IPS-15b (cell line): ENCODE data around the gene ABTB1.

Source experiments
- H3K27me3 ChIP-seq: one replicate; pipeline ENCODE4 v1.6.1; 2013; ENCODE audit warnings: low read length; ENCODE audit not compliant: control insufficient read depth, insufficient read depth
- H3K36me3 ChIP-seq: one replicate; pipeline ENCODE4 v1.6.1; 2013; ENCODE audit warnings: low read length; ENCODE audit not compliant: control insufficient read depth, insufficient read depth
- H3K4me1 ChIP-seq: one replicate; pipeline ENCODE4 v1.6.1; 2013; ENCODE audit warnings: mild to moderate bottlenecking, low read length; ENCODE audit not compliant: control insufficient read depth, insufficient read depth
- H3K4me3 ChIP-seq: one replicate; pipeline ENCODE4 v1.5.1; 2013; ENCODE audit warnings: low read depth, low read length
- H3K9ac ChIP-seq: one replicate; pipeline ENCODE4 v1.6.1; 2013; ENCODE audit warnings: low read depth, mild to moderate bottlenecking, low read length
- H3K9me3 ChIP-seq: one replicate; pipeline ENCODE4 v1.6.1; 2013; ENCODE audit warnings: mild to moderate bottlenecking, low read length; ENCODE audit not compliant: control insufficient read depth, insufficient read depth

The ABTB1 gene

GRCh38 chr3:127722091-127722784 lies 49.5 kb downstream of the ABTB1 start:
- Histone ChIP-seq H3K9ac (no peak overlapping the region), H3K27me3 (no peaks in the 10 kb centered on the region), H3K4me1 (no peaks in the 10 kb centered on the region), H3K9me3 (no peaks in the 10 kb centered on the region), H3K4me3 (no peak overlapping the region), H3K36me3 (no peaks in the 10 kb centered on the region)

GRCh38 chr3:127723011-127723567 lies 50.3 kb downstream of the ABTB1 start:
- Histone ChIP-seq H3K4me3 (no peak overlapping the region), H3K36me3 (no peaks in the 10 kb centered on the region), H3K27me3 (no peaks in the 10 kb centered on the region), H3K9ac (no peak overlapping the region), H3K9me3 (no peaks in the 10 kb centered on the region), H3K4me1 (no peaks in the 10 kb centered on the region)

GRCh38 chr3:127726894-127727293 lies 54.1 kb downstream of the ABTB1 start:
- no peak overlapping the region for H3K9ac ChIP-seq
- no peaks in the 10 kb centered on the region for H3K36me3 ChIP-seq
- no peak overlapping the region for H3K4me3 ChIP-seq
- peaks cover 3% of the 10 kb centered on the region for H3K4me1 ChIP-seq
- H3K27me3 ChIP-seq = no peaks in the 10 kb centered on the region
- no peaks in the 10 kb centered on the region for H3K9me3 ChIP-seq

DNA sequence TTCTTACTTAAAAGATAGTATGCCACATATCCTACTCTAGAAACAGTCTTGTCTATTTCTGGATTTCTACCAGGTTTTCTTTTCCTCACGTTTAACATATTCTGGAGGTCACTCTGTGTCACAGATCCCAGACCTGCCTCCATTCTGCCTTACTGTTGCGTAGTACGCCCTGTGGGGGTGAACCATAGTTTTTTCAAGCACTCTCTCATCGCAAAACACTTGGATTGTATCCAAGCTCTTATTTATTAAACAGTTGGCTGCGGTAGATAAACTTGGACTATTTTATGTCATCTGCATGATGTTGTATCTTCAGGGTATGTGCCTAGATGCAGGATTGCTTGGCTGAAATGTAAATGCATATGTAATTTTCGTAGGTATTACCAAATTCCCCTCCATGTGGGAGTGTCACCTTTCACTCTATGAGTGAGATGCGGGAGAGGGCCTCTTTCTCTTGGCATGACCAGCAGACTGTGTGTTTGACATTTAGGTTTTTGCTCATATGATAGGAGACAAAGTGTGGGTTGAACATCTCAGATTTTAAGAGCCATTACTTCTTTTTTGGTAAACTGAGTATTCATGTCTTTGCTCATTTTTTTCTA lies 55.8 kb downstream of the ABTB1 start:
- Histone ChIP-seq H3K9me3 (no peaks in the 10 kb centered on the region), H3K9ac (no peak overlapping the region), H3K27me3 (no peaks in the 10 kb centered on the region), H3K4me3 (no peak overlapping the region), H3K36me3 (no peaks in the 10 kb centered on the region), H3K4me1 (peaks cover 7% of the 10 kb centered on the region)

DNA sequence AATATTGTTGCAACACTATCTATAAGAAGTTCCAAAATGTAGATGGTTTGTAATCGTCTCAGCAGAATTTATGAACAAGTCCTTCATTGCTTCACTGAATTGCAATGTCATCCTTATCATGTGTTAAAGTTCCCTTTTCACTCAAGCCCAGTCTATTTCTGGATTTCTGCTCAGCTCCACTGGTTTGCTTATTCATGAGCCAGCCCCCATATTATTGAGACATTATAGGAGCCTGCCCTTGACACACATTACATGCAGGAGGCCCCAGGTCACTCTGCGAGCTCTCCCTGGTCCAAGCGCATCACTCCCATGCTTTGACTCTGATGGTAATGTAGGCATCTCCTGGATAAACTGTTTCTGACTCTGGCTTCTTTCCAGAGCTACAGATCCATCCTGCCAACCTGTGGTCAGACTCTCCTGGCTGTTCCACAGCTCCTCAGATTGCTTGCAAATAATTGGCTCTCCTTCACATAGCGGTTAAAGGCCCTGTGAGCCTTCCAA lies 56.9 kb downstream of the ABTB1 start:
- Histone ChIP-seq H3K9ac (no peak overlapping the region), H3K4me3 (no peak overlapping the region), H3K27me3 (no peaks in the 10 kb centered on the region), H3K36me3 (no peaks in the 10 kb centered on the region), H3K9me3 (no peaks in the 10 kb centered on the region), H3K4me1 (peaks cover 7% of the 10 kb centered on the region)

DNA sequence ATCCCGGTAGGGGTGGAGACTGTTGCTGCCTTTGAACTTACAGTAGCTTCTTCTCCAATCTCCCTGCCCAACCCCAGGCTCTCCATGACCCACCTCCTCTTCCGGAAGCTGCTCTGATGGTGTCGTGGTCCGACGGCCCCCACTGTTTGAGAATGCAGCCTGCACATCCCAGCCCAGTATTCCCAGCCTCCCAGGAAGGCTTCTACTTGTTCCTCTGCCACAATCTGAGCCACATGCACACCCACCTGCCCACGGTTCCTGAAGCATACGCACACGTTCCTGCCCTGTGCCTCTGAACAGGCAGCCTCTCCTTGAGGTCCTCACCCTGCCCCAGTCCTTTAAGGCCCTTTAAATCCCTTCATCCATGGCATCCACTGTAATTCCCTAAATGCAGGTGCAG lies 57.4 kb downstream of the ABTB1 start:
- Histone ChIP-seq H3K9ac (no peak overlapping the region), H3K36me3 (no peaks in the 10 kb centered on the region), H3K4me1 (peaks cover 7% of the 10 kb centered on the region), H3K9me3 (no peaks in the 10 kb centered on the region), H3K4me3 (no peak overlapping the region), H3K27me3 (no peaks in the 10 kb centered on the region)
